HG02840 (cell line): ENCODE results near the gene G6PC1.
"Not testable (repeated sequence)": the region's sequence is repeated elsewhere in the genome, so short reads cannot be mapped to it uniquely, and the experiment has no call there.

ENCODE experiments used
- ATAC-seq: cut with Tn5 transposase; IDR thresholded peaks from one replicate; pipeline ENCODE4 v1.9.1; 2021; ENCODE audit warnings: mild to moderate bottlenecking, moderate library complexity, moderate number of reproducible peaks; ENCODE audit not compliant: unreplicated experiment, low FRiP score

G6PC1 gene

GRCh38 chr17:42873315-42873714, 27.3 kb upstream of the G6PC1 start:
- no peak for ATAC-seq

GRCh38 chr17:42873932-42874695, 26.5 kb upstream of the G6PC1 start:
- not testable (repeated sequence) for ATAC-seq

- ATAC-seq: no peak
Observed at GRCh38 chr17:42877037-42877436, 23.6 kb upstream of the G6PC1 start.

GRCh38 chr17:42878123-42878880, 22.3 kb upstream of the G6PC1 start:
- ATAC-seq: no peak

- ATAC-seq: no peak
Observed at GRCh38 chr17:42878924-42879595, 21.5 kb upstream of the G6PC1 start.

GRCh38 chr17:42879596-42879985, 21.0 kb upstream of the G6PC1 start:
- ATAC-seq: no peak

- no peak for ATAC-seq
Observed at GRCh38 chr17:42880776-42881310, 19.8 kb upstream of the G6PC1 start.

GRCh38 chr17:42881706-42882105, 18.9 kb upstream of the G6PC1 start:
- not testable (repeated sequence) for ATAC-seq

GRCh38 chr17:42882166-42882565, 18.4 kb upstream of the G6PC1 start:
- ATAC-seq: no peak

- ATAC-seq: no peak
Observed at GRCh38 chr17:42883802-42884558, 16.6 kb upstream of the G6PC1 start.

- not testable (repeated sequence) for ATAC-seq
Observed at GRCh38 chr17:42885806-42886205, 14.8 kb upstream of the G6PC1 start.

GRCh38 chr17:42886283-42887176, 14.1 kb upstream of the G6PC1 start:
- ATAC-seq: no peak

GRCh38 chr17:42889809-42890208, 10.8 kb upstream of the G6PC1 start:
- ATAC-seq: no peak

GRCh38 chr17:42891539-42892152, 9.0 kb upstream of the G6PC1 start:
- ATAC-seq: no peak

GRCh38 chr17:42893359-42893758, 7.2 kb upstream of the G6PC1 start:
- ATAC-seq: no peak

GRCh38 chr17:42894283-42895184, 6.1 kb upstream of the G6PC1 start:
- ATAC-seq: no peak

- no peak for ATAC-seq
Observed at GRCh38 chr17:42895185-42895555, 5.4 kb upstream of the G6PC1 start.
